Measurements from ENCODE around the gene TSPAN18.

DNA sequence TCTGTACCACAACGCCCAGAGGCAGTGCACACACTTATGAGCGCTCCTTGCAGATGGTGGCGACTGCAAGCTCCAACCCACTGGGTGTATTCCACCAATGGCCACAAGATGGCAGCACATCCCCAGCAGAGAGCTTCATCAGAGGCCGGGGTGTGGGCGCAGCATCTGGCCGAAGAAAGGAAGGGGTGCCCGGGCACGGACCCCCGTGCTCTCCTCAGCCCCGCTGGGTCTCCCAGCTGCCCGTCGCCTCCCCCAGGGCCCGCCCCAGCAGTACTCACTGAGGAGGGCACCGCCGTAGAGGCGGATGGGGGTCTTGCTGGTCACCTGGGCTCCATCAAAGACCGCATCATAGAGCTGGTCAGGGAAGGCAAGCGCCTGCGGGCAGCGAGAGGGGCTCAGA is 209.8 kb downstream of the TSPAN18 start:
- TF ChIP-seq RAD21 (IDR thresholded peaks at IDR 0.05 in 1 of 2, conservative IDR thresholded peaks at IDR 0.05 in 1 of 2; ENCODE audit: low read depth in 2 of 2, low read length in 2 of 2) = peak; percentile 98 to 99
- no peak for TF ChIP-seq SIRT6 (IDR thresholded peaks at IDR 0.05; ENCODE audit: low read length)
- 0 out of 2 replicates have a peak, but pooled peaks have one; percentile 13 for TF ChIP-seq POLR2AphosphoS5 (IDR thresholded peaks at IDR 0.05; ENCODE audit: low read depth, low read length)
- TF ChIP-seq, protein P1, sequence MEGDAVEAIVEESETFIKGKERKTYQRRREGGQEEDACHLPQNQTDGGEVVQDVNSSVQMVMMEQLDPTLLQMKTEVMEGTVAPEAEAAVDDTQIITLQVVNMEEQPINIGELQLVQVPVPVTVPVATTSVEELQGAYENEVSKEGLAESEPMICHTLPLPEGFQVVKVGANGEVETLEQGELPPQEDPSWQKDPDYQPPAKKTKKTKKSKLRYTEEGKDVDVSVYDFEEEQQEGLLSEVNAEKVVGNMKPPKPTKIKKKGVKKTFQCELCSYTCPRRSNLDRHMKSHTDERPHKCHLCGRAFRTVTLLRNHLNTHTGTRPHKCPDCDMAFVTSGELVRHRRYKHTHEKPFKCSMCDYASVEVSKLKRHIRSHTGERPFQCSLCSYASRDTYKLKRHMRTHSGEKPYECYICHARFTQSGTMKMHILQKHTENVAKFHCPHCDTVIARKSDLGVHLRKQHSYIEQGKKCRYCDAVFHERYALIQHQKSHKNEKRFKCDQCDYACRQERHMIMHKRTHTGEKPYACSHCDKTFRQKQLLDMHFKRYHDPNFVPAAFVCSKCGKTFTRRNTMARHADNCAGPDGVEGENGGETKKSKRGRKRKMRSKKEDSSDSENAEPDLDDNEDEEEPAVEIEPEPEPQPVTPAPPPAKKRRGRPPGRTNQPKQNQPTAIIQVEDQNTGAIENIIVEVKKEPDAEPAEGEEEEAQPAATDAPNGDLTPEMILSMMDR (IDR thresholded peaks at IDR 0.05; ENCODE audit: control extremely low read depth in 1 of 3, insufficient read depth in 1 of 3, low read depth in 1 of 3, low read length in 3 of 3) = peak in 2 of 3 experiments; percentile 91 to 98; a peak in 3 of 4 replicates
- no peak for TF ChIP-seq ZNF274 (IDR thresholded peaks at IDR 0.05; ENCODE audit: borderline replicate concordance, extremely low read depth, low read length)
- TF ChIP-seq CREB1 (IDR thresholded peaks at IDR 0.05) = no peak
- no peak for TF ChIP-seq POLR2A (IDR thresholded peaks at IDR 0.05; ENCODE audit: control extremely low read depth in 1 of 2, low read depth in 2 of 2, low read length in 2 of 2)
- TF ChIP-seq RNF2 (IDR thresholded peaks at IDR 0.05; ENCODE audit: borderline replicate concordance, low read depth, low read length, missing control alignments, poor library complexity, severe bottlenecking) = no peak
- TF ChIP-seq BCL11A (IDR thresholded peaks at IDR 0.05; ENCODE audit: low read depth in 2 of 2, low read length in 2 of 2) = no peak
